Thymus (tissue), 14 donors: ENCODE results near the gene PRDM15. TPM values are rescaled to one million over a fixed set of nuclear protein-coding genes. Genes with fewer than 3 reads are reported as not detected.

Experiments used
- DNase-seq, 9 donors: peaks; one replicate each; pipeline ENCODE4 v3.0.0-alpha.2; 2013; ENCODE audit warnings: low spot score in 9 of 9, low read depth in 6 of 9, missing footprints in 1 of 9
- H3K27ac ChIP-seq, 2 donors: one replicate each; pipeline ENCODE4 v1.5.1; 2013; ENCODE audit warnings: control low read depth in 1 of 2, low read depth in 1 of 2, low read length in 1 of 2, mild to moderate bottlenecking in 1 of 2, moderate library complexity in 1 of 2
- H3K27me3 ChIP-seq, 2 donors: one replicate each; pipeline ENCODE4 v1.5.1; 2013; ENCODE audit warnings: low read length in 1 of 2; ENCODE audit not compliant: control insufficient read depth in 2 of 2, insufficient read depth in 1 of 2
- H3K36me3 ChIP-seq, 2 donors: one replicate each; pipeline ENCODE4 v1.5.1; 2013; ENCODE audit warnings: low read length in 1 of 2, mild to moderate bottlenecking in 1 of 2, moderate library complexity in 1 of 2; ENCODE audit not compliant: control insufficient read depth in 2 of 2, insufficient read depth in 2 of 2
- H3K4me1 ChIP-seq, 2 donors: one replicate each; pipeline ENCODE4 v1.5.1; 2013; ENCODE audit warnings: low read length in 2 of 2; ENCODE audit not compliant: control insufficient read depth in 2 of 2, insufficient read depth in 2 of 2
- H3K4me3 ChIP-seq, 2 donors: one replicate each; pipeline ENCODE4 v1.5.1; 2013; ENCODE audit warnings: low read length in 2 of 2, control low read depth in 1 of 2, mild to moderate bottlenecking in 1 of 2
- H3K9me3 ChIP-seq, 2 donors: one replicate each; pipeline ENCODE4 v1.5.1; 2013; ENCODE audit warnings: low read length in 1 of 2, mild to moderate bottlenecking in 1 of 2; ENCODE audit not compliant: control insufficient read depth in 2 of 2, insufficient read depth in 1 of 2
- WGBS: extraction: QIAGEN DNeasy Blood & Tissue Kit; methylation state at CpG from one replicate; pipeline ENCODE4 v1.1.7; 2013; 5-methylcytosine and 5-hydroxymethylcytosine counted together
- long read RNA-seq, 10 donors: transcript quantifications; one replicate each; lab custom pipeline, GENCODE V29; 2026
- polyA plus RNA-seq: library from polyadenylated mRNA; stranded (reverse); fragments of 200-250 nt; gene quantifications from one replicate; pipeline ENCODE4 v1.2.3, GENCODE V29; 2013
- total RNA-seq: library from RNA; stranded (reverse); fragments of 120-200 nt; gene quantifications from one replicate; pipeline ENCODE4 v1.2.4, GENCODE V29; 2013
- donor health status: healthy.

PRDM15 gene
- total RNA-seq, result 4.0 TPM
- polyA plus RNA-seq, result 6.1 TPM
- long read RNA-seq, donor 1, result 0 reads
- long read RNA-seq, donor 2, result 0 reads
- long read RNA-seq, donor 3, partial matches to known transcripts, result 0 of 1 reads
- long read RNA-seq, donor 3, other reads (novel, unspliced or antisense), result 0 of 1 reads
- long read RNA-seq, donor 4, result 0 reads
- long read RNA-seq, donor 5, result 0 reads
- long read RNA-seq, donor 6, full-length matches to known transcripts, result 1 of 1 reads
- long read RNA-seq, donor 6, partial matches to known transcripts, result 0 of 1 reads
- long read RNA-seq, donor 6, other reads (novel, unspliced or antisense), result 0 of 1 reads
- long read RNA-seq, donor 7, result 0 reads
- long read RNA-seq, donor 8, result 0 reads
- long read RNA-seq, donor 9, result 0 reads
- long read RNA-seq, donor 10, result 0 reads

GRCh38 chr21:41879190-41879998 is at the start of gene PRDM15:
PRDM15 (minus strand) TSS chr21:41879344; CDS start chr21:41860363, 18,981 bp downstream.
- peak in 8 of 9 donors; percentile 44 to 88 (median 68) for DNase-seq
- no peaks in the 10 kb centered on the region for H3K9me3 ChIP-seq
- WGBS, result 1% methylated on average over 89 of the region's 89 CpGs
- peaks cover 14 to 25% of the 10 kb centered on the region in 2 donors for H3K4me1 ChIP-seq
- peaks cover 0 to 2% of the 10 kb centered on the region in 2 donors for H3K36me3 ChIP-seq
- H3K27me3 ChIP-seq, result no peaks in the 10 kb centered on the region
- peak within 1 kb of the TSS; percentile 84 to 91 for H3K4me3 ChIP-seq
- H3K27ac ChIP-seq, result peak within 1 kb of the TSS; percentile 71 to 85

- H3K27me3 ChIP-seq, result no peaks in the 10 kb centered on the region
- no peak overlapping the region for H3K4me3 ChIP-seq
- H3K27ac ChIP-seq, result peak overlapping the region; percentile 64 to 97
- H3K4me1 ChIP-seq, result peaks cover 48 to 83% of the 10 kb centered on the region in 2 donors
- DNase-seq, result peak in 1 of 9 donors; percentile 50
- no peaks in the 10 kb centered on the region for H3K36me3 ChIP-seq
- no peaks in the 10 kb centered on the region for H3K9me3 ChIP-seq
- WGBS, result 57% methylated on average over 10 of the region's 10 CpGs
Observed at GRCh38 chr21:41928621-41929220, 49.6 kb upstream of the PRDM15 start.

GRCh38 chr21:41927727-41928409 is 48.7 kb upstream of the PRDM15 start:
- WGBS, result 46% methylated on average over 17 of the region's 17 CpGs
- Histone ChIP-seq H3K9me3 (no peaks in the 10 kb centered on the region), H3K4me3 (no peak overlapping the region), H3K27ac (peak overlapping the region; percentile 74 to 97), H3K4me1 (peaks cover 44 to 79% of the 10 kb centered on the region in 2 donors), H3K27me3 (no peaks in the 10 kb centered on the region), H3K36me3 (no peaks in the 10 kb centered on the region)
- peak in 3 of 9 donors; percentile 38 to 70 (median 39) for DNase-seq

- WGBS, result 33% methylated on average over 3 of the region's 3 CpGs
- no peaks in the 10 kb centered on the region for H3K36me3 ChIP-seq
- peak overlapping the region; percentile 52 to 60 for H3K4me3 ChIP-seq
- H3K27ac ChIP-seq, result peak overlapping the region; percentile 96 to 97
- H3K4me1 ChIP-seq, result peaks cover 38 to 74% of the 10 kb centered on the region in 2 donors
- no peaks in the 10 kb centered on the region for H3K9me3 ChIP-seq
- DNase-seq, result no peak
- H3K27me3 ChIP-seq, result no peaks in the 10 kb centered on the region
Observed at GRCh38 chr21:41926807-41927171, 47.6 kb upstream of the PRDM15 start.

GRCh38 chr21:41926117-41926806 is 47.1 kb upstream of the PRDM15 start:
- Histone ChIP-seq H3K4me3 (peak overlapping the region; percentile 52 to 60), H3K27ac (peak overlapping the region; percentile 96 to 97), H3K27me3 (no peaks in the 10 kb centered on the region), H3K9me3 (no peaks in the 10 kb centered on the region), H3K4me1 (peaks cover 38 to 79% of the 10 kb centered on the region in 2 donors), H3K36me3 (no peaks in the 10 kb centered on the region)
- DNase-seq, result peak; percentile 65 to 94 (median 80)
- 19% methylated on average over 11 of the region's 11 CpGs for WGBS

- DNase-seq, result no peak
- WGBS, result 67% methylated on average over 4 of the region's 4 CpGs
- H3K36me3 ChIP-seq, result no peaks in the 10 kb centered on the region
- peak overlapping the region; percentile 52 to 60 for H3K4me3 ChIP-seq
- H3K9me3 ChIP-seq, result no peaks in the 10 kb centered on the region
- H3K4me1 ChIP-seq, result peaks cover 38 to 81% of the 10 kb centered on the region in 2 donors
- no peaks in the 10 kb centered on the region for H3K27me3 ChIP-seq
- peak overlapping the region; percentile 96 to 97 for H3K27ac ChIP-seq
Observed at GRCh38 chr21:41925767-41926116, 46.6 kb upstream of the PRDM15 start.

- H3K27me3 ChIP-seq, result no peaks in the 10 kb centered on the region
- H3K4me3 ChIP-seq, result no peak overlapping the region
- peaks cover 34 to 75% of the 10 kb centered on the region in 2 donors for H3K4me1 ChIP-seq
- no peaks in the 10 kb centered on the region for H3K9me3 ChIP-seq
- peaks cover 0 to 2% of the 10 kb centered on the region in 2 donors for H3K36me3 ChIP-seq
- no peak for DNase-seq
- H3K27ac ChIP-seq, result peak overlapping the region; percentile 27 to 77
- 86% methylated on average over 6 of the region's 6 CpGs for WGBS
Observed at GRCh38 chr21:41924368-41924754, 45.2 kb upstream of the PRDM15 start.

- Histone ChIP-seq H3K27ac (peak overlapping the region; percentile 77 to 84), H3K4me3 (no peak overlapping the region), H3K9me3 (no peaks in the 10 kb centered on the region), H3K4me1 (peaks cover 29 to 69% of the 10 kb centered on the region in 2 donors), H3K27me3 (no peaks in the 10 kb centered on the region), H3K36me3 (peaks cover 0 to 7% of the 10 kb centered on the region in 2 donors)
- DNase-seq, result no peak
- 45% methylated on average over 7 of the region's 7 CpGs for WGBS
Observed at GRCh38 chr21:41923631-41924367, 44.7 kb upstream of the PRDM15 start.
